ENCODE measurements around the gene CSNK2B.

CSNK2B gene

DNA sequence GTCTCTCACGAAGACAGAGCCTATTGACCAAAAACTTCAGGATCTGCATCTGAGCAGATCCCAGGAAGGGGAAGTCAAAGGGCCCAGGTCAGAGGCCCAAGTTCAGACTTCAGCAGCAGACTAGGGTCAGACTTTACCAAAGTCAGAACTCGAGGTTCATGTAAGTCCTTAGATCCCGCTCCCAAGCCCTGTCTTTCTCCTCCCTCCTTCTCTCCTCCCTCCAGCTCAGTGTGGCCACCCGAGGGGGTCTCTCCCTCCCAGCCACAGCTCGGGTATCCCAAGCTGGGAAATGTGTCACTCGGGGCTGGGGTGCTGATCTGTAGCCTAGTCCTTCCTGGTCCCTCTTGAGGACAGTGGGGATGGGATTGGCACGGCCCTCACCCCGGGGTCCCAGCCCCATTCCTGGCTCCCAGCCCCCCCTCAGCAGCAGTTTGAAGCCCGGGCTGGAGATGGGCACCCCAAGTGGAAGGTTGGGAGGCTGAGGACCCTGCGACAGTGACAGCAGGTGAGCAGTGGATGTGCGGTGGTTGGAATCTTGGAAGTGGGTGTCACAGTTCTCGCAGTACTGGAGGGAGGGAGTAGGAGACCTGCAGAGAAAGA is 3.7 kb upstream of the CSNK2B start:
- DNase-seq = no peak

GRCh38 chr6:31663126-31663960 is 2.5 kb upstream of the CSNK2B start:
- no peak for DNase-seq

DNA sequence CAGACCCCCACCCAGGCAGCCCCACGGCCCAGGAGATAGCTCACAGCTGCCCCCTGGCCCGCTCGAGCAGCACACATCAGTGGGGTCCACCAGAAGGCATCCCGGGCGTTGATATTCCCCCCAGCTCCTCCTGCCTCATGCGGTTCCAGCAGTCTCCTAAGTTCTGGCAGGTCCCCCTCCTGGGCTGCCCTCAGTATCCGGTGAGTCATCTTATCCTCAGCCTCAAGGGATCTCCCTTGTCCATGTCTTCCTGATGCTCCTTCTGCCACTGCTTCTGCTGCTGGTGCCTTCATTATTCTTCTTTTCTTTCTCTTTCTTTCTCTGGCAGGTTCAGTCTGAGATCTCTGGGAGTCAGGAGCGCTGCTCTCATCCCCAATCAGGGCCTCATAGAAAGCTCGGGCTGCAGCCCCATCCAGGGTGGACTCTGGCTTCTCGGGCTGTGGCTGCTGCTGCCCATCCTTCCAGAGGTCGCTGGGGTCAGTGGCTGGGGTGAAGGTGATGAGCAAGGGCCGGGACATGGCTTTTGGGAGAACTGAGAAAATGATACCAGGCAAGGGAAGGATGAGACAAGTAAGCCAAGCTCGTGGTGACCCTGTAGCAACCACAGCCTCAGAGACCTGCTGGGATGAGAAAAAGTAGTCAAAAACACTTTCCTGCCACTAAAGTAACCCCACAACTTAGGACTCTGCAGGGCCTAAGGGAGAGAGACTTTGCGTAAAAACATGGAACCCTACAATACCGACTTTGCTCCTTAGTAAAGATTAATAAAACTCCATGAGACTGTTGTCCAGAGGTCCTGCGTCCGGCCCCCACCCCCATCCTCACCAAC is 1.7 kb upstream of the CSNK2B start:
- peak; percentile 40 for DNase-seq

DNA sequence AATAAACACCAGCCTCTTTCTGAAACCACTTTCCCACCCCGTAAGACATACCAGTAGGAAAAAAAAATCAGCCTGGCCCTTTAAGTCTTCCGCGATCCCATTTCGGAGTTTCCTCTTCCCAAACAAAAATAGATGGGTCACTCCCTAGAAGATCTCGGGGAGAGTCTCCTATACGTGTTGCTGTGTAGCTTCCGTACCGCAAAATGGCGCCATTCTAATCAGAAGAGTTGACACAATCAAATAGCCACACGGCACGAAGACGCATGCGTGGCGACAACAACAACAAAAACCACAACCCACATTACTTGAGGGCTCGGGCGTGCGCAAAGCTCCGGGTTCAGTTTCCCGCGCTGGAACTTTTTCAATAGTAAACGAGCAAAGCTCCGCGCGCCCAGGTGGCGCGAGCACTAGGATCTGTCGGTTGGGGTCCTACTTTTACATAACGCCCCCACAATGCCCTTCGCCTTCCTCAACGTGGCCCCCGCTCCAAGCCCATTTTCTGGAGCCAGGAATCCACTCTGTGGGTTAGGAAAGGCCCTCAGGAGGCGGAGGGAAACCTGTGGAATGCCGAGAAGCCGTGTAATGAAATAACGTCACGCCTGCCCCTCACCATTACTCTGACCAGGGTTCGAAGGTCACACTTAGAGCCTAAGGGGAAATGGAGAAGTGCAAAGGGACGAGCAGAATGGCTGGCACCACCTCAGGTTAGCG is 935 bp upstream of the CSNK2B start, which contains the start of gene GPANK1:
Gene GPANK1, minus strand, starts transcription at position 208 of the 711 bp plus-strand sequence. CDS start 519 bp downstream, outside the sequence.
- DNase-seq = peak; percentile 99

- peak; percentile 28 for DNase-seq
These were observed 571 bp downstream of the CSNK2B start for GRCh38 chr6:31666337-31666965.

DNA sequence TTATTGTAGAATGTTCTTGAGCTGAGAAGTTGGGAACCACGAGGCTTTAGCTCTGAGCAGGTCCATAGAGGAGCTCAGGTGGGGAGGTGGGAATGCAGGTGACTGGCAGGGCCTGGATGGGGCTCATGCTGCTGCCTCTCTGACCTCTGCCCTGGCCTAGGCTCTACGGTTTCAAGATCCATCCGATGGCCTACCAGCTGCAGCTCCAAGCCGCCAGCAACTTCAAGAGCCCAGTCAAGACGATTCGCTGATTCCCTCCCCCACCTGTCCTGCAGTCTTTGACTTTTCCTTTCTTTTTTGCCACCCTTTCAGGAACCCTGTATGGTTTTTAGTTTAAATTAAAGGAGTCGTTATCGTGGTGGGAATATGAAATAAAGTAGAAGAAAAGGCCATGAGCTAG is 3.8 kb downstream of the CSNK2B start, which contains the start of gene LY6G5B:
Gene LY6G5B, plus strand, starts transcription at position 301 of the 400 bp plus-strand sequence. CDS start 975 bp downstream, outside the sequence.
- no peak for DNase-seq

DNA sequence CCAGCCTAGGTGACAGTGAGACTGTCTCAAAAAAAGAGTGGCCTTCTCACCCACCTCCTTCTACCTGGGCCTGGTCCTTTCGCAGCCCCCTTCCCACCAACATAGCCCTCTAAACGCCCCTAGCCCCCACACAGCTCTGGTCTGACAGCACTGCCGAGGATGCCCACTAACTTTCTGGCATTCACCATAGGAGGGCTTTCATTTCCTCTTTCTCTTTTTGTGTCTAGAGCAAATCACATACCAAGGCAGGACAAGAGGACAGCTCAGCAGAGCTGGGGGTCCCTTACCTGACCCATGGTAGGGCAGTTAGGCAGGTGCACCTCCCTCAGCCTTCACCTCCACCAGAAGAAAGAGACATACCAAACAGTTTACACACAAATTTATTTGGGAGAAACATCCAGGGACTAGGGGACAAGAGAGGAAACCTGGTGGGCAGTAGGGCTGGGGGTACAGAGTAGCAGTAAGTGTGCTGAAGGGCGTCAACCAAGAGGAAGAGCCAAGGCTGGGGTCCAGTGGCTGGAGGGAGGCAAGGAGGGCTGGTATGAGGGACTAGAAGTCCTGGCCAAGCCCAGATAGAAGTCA is 10.5 kb downstream of the CSNK2B start:
- no peak for DNase-seq

- DNase-seq = no peak
These were observed 11.0 kb downstream of the CSNK2B start for GRCh38 chr6:31676904-31677303.

- no peak for DNase-seq
These were observed 12.1 kb downstream of the CSNK2B start for GRCh38 chr6:31677955-31678354.

DNA sequence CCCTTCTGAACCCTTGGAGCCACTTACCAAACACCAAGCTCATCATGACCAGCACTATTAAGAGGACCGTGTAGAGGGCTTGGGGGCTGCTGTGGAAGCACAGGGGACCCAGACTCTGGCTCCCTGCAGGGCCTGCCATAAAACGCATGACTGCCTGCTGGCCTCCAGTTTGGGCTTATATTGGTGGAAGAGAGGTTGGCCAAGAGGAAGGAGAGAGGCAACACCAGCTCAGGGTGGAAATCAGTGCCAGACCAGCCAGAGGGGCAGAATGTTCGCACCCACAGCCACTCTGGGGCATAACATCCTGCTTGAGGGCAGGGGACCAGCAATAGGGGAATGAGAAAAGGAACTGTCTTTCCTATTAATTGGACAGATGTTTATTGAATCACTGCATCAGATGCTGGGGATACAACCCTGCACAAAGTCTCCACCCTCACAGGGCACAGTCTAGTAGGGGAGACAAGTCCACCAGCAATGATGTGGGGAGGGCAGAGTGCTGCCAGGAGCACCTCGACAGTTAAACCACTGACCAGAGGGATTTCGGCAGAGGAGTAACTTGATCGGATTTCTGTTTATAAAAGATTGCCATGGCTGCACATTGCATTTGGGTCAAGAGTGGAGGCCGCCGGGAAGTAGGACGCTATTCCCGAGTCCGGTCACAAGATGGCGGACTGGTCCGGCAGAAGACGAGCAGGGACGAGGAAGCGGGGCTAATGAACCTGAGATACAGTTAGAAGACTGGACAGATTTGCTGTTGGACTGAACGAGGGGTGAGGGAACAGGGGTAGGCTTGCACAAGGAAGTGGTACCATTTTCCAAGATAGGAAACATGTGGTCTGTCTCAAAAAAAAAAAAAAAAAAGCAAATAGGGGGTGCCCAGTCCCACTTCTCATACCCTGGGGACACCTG is 14.6 kb downstream of the CSNK2B start, which contains the start of gene LY6G5C:
Gene LY6G5C, minus strand, starts transcription at position 842 of the 909 bp plus-strand sequence. Its CDS starts 694 bp downstream, at position 148.
- peak; percentile 90 for DNase-seq

- DNase-seq = peak; percentile 80
These were observed 15.3 kb downstream of the CSNK2B start for GRCh38 chr6:31681135-31681671.

DNA sequence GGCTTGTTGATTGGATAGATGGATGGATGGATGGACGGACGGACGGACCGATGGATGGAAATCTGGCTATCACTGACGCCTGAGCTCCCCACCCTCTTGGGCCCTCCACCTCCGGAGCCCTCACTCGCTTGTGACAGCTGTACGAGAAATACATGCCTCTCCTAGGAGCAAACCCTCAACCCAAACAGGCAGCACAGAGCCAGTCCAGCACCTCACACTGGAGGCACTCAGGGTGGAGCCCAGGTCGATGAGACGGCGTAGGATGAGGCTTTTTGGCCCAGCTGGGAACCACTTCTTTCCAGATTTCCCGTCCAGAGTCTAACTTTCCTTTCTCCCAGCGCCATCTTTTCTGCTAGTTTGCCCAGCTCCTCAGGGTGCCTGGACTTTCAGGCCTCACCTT is 17.7 kb downstream of the CSNK2B start:
- DNase-seq = no peak

GRCh38 chr6:31686483-31686882 is 20.6 kb downstream of the CSNK2B start:
- DNase-seq = peak; percentile 76

GRCh38 chr6:31687321-31687720 is 21.4 kb downstream of the CSNK2B start:
- no peak for DNase-seq

DNA sequence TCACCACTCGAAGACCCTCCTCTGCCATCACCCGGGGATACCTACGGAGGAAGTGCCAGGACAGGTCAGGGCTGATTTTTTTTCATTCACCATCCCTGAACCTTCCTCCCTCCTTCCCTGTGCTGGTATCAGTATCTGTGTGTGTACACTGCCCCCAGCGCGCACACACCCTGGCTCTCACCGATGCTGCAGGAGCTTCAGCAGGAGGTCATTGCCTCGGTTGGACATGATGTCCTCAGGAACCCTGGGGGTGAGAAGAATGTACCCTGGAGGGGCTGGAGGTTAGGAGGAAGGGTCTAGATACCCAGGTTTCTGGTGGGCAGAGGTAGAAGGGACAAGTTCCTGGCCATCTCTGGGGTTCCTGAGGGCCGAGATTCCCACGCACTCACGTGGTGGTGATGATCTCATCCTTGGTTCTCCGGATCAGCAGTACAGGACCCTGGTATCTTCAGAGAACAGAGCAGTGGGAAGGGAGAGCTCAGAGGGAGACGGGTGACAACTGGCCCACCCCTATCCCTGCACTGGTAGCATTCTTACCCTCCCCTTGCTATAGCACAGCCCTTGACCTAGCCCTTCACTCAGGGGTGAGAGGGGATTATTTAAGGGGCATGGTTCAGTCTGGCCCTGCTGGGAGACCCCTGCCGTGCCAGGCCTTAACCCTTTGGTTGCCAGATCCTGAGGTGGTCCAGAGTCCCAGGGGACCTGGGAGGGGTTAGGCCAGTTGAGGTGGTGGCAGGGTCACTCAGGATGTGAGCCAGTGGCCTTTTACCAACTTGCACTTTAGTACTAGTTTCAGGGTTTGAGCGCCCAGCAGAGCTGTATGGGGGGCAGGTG is 22.2 kb downstream of the CSNK2B start:
- DNase-seq = no peak

DNA sequence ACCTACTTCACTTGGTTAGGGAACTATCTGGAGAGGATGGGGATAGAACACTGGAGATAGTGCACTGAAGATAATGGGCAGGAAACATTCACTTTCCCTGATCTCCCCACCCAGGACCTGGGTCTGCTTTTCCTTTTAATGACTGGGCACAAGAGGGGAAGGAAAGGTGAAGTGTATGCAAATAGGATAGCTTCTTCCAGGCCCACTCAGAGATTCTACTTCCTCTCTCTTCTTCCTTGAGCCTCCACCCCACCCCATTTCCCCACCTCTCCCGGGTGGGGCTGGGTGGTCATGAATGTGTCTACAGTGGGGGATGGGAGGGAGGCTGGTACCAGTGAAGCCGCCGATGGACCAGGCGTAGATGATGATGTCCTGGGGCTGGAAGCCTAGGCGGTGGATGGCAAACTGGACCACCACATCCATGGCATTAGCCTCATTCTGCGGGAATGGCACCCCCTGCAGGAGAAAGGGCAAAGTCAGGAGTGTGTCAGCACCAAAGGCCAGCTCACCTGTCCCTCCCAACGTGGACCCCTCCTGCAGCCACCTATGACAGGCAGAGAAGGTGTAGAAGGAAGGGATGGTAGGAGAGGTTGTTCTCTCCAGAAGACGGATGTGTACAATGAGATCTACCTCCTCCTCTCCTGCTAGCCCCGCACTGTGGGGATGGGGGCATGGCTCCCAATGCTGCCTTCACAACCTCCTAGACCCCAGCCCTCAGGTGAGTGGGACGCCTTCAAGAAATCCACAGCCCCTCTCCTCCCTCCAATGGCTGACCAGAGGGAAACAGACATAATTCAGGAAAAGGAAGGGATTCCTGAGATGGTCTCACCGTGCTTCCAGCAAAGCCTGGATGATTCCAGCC is 23.6 kb downstream of the CSNK2B start:
- peak; percentile 33 for DNase-seq

GRCh38 chr6:31690231-31691077 is 24.6 kb downstream of the CSNK2B start:
- DNase-seq = peak; percentile 71
